Stimulated activated CD4-positive, alpha-beta T cell treated with anti-CD3 and anti-CD28 coated beads, TNF-alpha, amount 100 ng/mL, for 1 hour (primary cell): Measurements from ENCODE around the gene ZNF74.
A peak's percentile ranks its signal among the peaks of the same experiment; 100 is the strongest.

Experiments
- DNase-seq, 3 donors: peaks; one replicate each; pipeline ENCODE4 v3.0.0-alpha.2; 2020; ENCODE audit warnings: low read depth in 3 of 3, low spot score in 1 of 3

ZNF74 gene

DNA sequence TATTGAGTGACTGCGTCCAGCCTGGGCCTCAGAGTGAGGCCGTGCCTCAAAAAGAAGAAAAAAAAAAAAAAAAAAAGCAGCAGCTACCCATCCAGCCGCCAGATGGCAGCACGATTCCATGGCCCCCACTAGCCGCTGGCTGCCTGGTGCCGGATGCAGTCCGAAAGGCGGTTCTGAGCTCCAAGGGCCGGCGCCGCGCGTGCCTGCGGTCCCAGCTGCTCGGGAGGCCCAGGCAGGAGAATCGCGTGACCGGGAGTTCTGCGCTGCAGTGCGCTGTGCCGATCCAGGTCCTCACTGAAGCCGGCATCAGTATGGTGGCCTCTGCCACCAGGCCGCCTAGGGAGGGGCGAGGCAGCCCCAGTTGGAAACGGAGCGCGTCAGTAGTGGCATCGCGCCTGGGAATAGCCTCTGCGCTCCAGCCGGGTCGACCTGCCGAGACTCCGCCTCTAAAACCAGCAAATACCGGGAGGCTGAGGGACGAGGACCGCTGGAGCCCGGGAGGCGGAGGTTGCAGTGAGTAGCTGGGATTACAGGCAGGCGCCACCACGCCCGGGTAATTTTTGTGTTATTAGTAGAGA lies 24.3 kb downstream of the ZNF74 start:
- DNase-seq = peak; percentile 38 to 60 (median 58)

- no peak for DNase-seq
Observed at GRCh38 chr22:20419664-20419951, 25.7 kb downstream of the ZNF74 start.

- no peak for DNase-seq
Observed at GRCh38 chr22:20420157-20420842, 26.3 kb downstream of the ZNF74 start.

DNA sequence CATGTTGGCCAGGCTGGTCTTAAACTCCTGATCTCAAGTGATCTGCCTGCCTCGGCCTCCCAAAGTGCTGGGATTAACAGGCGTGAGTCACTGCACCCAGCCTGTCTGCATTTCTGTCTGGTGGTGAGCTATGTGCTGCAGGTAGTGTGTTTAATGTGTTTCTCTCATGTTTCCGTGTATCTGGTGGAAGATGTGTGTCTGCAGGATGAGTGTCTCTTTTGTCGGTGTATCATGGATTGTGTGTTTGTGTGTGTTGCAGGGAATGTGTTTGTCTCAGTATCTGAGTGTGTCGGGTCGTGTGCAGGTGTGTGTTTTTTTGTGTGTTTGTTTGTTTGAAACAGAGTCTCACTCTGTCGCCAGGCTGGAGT lies 27.5 kb downstream of the ZNF74 start:
- DNase-seq = no peak

- DNase-seq = no peak
Observed at GRCh38 chr22:20422271-20423007, 28.5 kb downstream of the ZNF74 start.

DNA sequence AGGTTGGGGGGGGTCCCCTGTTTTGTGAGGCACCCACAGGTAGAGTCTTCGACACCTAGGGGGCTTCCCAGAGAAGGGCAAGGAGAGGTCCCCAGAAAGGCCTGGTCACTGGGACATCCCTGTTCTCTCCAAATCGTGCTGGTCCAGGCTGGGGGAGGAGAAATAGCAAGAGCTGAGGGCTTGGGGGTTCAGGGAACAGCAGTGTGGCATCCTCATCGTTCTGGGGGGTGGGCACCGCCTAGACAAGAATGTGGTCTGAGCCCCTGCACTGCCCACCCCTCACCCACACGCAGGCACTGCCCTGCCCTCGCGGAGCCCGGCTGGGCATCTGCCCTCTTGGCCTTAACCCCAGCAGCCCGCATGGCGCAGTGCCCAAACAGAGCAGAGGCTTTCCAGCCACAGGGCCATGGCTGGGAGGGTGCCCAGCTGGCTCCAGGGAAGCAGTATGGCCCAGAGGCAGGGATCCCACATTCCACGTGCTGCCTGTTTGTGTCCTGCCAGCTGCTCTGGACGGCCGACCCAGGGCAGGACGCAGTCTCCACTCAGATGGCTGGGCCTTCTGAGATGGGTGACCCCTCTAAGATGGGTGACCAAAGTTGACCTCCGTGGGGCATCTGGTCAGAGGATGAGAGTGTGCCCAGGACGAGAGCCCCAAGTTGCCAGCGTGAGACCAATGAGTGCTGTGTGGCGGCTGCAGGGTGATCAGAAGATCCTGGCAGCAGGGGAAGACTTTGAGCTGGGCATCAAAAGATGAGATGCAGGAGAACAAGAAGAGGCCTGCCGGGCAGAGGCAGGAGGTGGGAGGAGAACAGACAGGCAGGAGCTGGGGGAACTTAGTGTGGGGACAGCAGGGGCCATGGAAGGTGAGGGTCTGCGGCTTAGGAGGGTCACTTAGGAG lies 29.3 kb downstream of the ZNF74 start:
- no peak for DNase-seq

DNA sequence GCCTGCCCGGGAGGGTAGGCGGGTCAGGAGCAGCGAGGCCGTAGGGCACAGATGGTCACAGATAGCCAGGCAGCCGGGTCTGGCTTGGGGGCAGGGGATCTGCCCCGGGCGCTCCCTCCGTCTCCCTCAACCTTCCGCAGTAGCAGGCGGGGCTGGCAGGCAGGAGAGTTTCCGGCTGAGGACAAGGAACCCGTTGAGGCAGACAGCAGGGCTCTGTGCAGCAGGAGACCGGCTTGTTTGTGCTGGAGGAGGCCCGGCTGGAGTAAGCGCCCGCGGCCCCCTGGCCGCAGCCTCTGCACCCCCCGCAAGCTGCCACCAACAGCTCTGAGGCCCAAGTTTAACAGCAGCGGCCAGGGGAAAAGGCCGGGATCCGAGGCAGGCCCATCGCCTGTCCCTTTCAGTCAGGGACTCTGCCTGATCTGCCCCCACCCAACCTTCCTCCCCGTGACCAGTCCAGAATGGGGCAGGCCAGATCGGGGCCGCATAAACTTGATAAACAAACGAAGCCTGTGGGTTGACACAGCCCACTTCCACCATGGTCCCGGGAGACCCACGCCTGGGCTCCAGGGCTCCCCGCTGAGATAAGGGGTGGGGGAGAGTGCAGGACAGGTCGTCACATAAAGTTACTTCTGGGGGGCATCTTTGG lies 30.1 kb downstream of the ZNF74 start:
- no peak for DNase-seq

- DNase-seq = no peak
Observed at GRCh38 chr22:20424568-20424931, 30.6 kb downstream of the ZNF74 start.

DNA sequence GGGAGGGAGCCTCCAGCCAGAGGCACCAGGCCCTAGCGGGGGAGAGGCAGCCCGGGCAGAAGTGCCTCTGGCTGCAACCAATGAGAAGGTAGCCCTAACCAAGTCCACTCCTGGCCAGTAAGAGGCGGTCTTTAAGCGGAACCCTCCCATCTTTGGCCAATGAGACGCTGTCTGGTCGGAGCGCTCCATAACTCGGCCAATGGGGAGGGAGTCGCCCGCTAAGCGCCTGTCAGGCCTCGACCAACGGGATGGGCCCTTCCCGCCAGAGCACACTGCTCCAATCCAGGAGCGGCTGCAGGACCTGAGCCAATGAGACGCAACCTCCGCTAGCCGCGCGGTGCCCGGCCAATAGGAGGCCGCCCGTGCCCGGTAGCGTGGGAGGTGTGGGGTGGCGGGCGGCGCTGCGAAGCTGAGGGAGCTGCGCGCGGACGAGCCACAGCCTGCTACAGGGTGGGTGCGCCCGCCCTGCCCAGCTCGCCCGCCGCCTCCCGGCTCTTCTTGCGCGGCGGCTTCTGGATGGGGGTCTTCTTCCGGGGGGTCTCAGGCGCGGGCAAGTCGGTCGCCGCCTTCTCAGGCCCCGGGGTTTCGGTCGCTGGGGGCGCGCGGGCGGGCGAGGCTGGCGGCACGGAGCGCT lies 31.1 kb downstream of the ZNF74 start:
- no peak for DNase-seq

DNA sequence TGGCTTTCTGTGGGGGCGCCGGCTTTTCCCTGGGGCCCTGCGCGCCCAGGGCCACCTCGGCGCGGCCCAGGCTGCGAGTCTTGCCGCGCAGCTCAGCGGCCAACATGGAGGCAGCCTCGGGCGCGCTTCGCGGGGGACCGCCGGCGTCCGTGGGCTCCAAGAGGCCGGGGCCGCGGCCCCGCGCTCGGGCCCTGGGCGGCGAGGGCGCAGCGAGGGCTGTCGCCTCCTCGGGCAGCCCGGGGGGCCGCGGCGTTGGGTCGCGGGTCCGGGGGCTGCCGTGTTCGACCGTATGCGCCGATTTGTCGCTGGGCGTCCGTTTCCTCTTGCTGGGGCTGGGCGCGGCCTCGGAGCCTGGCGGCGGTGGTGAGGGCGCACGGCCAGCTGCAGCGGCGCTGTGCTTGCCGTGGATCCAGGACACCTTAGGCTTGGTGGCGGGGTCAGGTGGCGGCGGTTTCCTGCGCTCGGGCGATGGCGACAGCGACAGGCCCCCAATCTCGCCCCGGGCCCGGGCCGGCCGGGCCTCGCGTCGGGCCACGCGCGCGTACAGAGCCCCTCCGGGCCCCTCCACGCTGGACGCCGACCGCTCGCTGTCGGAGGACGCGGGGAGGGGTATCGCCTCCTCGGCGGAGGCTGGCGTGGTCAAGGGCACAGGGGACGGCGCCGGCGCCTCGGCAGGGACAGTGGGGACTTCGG lies 31.8 kb downstream of the ZNF74 start:
- DNase-seq = no peak

- no peak for DNase-seq
Observed at GRCh38 chr22:20426259-20426615, 32.3 kb downstream of the ZNF74 start.

DNA sequence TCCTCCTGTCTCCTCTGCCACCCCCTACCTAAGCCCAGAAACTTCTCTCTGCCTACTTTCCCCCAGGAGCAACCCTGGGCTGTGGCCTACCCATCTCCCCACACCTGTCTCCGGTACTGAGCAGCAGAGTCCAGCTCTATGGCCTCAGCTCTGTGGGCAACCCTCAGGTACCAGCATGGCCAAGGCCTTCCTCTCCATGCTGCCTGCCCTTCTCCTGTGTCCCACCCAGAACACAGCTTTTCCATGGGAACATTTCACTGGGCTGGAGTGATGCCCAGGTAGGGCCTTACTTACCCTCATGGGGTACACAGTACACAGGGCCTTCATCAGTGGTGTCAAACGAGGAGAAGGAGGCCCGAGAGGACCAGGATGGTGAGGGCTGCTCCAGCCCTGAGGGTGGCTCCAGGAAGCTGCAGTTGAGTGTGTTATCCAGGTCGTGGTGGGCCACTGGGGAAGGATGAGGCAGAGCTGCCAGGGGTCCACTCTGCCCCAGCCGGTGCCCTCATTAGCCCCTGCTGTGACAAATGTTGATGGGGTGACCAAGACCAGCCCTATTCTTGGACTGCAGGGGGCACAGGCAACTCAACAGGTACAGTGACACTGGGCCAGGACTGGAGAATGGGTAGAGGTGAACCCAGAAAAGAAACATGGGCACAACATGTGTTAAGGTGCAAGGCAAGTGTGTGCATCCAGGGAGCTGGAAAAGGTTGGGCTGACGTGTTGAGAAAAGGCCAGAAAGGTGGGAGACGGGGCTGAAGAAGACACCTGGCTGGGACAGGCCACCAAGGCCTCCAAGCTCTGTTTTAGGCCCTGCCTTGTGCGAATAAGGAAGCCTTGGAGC lies 33.4 kb downstream of the ZNF74 start:
- DNase-seq = no peak

GRCh38 chr22:20427945-20428417 lies 34.0 kb downstream of the ZNF74 start:
- DNase-seq = no peak

DNA sequence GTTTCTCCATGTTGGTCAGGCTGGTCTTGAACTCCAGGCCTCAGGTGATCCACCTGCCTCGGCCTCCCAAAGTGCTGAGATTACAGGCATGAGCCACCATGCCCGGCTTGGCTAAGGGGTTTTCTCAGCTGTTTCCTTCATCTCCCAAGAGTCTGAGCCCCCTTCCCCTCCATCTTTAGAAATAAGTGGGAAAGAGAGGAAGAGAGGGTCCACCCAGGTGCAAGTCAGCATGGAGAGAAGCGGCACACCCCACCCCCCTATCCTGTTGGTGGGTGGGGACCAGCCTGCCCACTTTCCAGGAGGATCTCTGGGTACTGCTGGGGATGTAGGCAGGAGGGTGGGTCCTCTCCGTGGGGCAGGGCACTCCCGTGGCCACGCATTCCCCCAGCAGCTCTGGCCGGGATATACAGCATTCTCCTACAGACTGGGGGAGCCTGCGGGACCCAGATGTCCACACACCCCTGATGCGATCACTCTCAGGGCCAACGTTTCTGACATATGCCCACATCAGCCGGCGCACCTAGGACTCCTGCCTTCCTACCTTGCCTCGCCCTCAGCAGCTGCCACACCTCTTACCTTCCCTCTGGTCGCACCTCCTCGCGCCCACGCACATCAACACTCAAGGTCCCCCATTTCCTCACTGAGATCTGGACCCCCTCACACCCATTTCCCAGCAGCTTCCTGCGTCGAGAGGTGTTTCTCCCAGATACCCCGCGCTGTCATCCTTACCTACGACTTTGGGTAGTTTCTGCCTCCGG lies 34.7 kb downstream of the ZNF74 start:
- DNase-seq = no peak

DNA sequence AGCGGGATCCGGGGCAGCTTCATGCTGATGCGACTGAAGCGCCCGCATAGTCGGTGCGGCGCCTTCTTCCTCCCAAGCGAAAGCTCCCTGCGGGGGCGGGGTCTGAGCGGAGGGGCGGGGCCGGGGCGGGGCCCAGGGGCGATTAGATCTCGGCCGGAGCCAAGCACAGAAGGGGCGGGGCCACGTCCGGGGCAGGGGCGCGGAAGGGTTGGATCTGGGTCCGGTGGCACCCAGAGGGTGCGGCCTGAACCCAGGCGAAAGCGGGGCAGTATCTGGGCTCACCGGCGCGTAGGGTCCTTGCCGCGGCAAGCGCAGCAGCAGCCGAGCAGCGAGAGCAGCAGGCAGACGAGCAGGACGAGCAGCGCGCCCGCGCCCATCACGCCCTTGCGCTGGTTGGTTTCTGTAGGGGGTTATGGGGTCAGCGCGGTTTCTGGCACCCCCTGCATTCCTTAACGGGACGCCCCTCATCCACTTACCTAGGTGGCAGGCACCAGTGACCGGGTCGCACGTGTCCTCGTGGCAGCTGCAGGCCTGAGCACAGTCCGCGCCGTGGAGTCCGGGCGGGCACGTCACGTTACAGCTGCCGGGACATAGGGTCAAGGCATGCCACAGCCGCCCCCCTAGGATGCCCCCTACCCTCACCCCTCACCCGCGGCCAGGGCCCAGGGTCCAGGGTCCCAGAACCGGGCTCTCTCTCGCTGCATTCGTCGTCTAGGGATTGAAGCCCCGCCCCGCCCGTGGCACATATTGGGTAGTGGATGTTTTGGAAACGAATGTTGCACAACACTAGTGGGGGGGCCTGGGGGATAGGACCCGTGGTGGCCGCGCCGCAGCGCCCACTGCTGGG lies 35.5 kb downstream of the ZNF74 start:
- peak; percentile 59 to 71 (median 59) for DNase-seq

DNA sequence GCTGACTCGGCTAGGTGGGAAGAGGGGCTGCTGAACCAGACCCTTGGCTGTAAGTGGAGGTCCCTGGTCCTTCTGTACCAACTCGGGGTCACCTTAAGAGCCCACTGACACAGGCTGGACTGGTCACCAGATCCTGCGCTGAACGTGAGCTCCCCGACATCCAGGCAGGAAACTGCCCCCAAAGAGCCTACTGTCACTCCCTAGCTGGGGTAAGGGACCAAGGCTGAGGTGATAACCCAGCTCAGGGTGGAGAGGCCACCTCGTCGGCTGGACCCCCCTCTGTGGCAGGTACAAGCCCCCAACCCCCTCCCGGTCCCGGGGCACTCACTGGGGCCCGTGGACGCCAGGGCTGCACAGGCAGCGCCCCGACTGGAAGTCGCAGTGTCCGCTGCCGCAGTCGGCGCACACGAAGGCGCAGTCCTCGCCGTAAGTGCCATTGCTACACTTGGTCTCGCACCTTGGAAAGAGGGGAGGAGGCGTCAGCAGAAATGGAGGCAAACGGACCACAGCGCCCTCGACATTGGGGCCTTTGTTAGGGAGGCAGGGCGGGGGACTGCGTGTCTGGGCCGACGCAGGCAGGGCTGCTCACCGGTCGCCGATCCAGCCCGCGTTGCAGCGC lies 36.3 kb downstream of the ZNF74 start:
- DNase-seq = no peak
